ENCODE data around the gene KRT24. TPM values are rescaled to one million over a fixed set of nuclear protein-coding genes. Genes with fewer than 3 reads are reported as not detected.

KRT24 gene
- total and polyA plus RNA-seq, 2 of the 4 experiments (the other 2 are of a cell fraction): not detected

DNA sequence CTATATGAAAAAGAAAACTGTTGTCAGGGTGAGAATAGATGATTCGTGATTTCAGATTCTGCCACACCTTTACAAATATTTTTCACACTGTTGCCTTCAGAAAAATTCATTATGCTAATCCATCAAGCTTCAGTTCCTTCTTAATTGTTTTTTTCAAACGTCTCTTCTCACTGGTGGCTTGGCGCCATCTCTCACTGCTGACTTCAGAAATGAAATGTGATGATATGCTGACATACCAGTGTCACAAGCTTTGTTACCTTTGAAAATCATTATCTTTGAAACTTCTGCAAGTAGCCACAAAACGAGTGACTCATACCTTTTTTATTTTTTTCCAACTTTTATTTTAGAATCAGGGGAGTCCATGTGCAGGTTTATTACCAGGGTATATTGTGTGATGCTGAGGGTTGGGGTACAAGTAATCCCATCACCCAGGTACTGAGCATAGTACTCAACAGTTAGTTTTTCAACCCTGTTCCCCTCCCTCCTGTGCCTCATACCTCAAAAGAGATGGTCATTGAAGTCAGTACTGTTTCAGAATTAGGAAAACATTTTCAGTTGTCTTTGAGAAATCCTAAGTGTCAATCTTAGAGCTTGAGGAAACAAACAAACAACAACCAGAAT lies 24.5 kb downstream of the KRT24 start:
- H2BK15ac ChIP-seq (ENCODE audit: low read depth, low read length): no peak overlapping the region
- DNase-seq: no peak

More for the DNA sequence above, 24.5 kb downstream of the KRT24 start:
- TF ChIP-seq BHLHE40 (IDR thresholded peaks at IDR 0.05; ENCODE audit: low read depth, low read length): no peak
- no peak for TF ChIP-seq MAZ (IDR thresholded peaks at IDR 0.05; ENCODE audit: borderline replicate concordance, low read depth, low read length)
- TF ChIP-seq, protein P1, sequence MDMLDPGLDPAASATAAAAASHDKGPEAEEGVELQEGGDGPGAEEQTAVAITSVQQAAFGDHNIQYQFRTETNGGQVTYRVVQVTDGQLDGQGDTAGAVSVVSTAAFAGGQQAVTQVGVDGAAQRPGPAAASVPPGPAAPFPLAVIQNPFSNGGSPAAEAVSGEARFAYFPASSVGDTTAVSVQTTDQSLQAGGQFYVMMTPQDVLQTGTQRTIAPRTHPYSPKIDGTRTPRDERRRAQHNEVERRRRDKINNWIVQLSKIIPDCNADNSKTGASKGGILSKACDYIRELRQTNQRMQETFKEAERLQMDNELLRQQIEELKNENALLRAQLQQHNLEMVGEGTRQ (IDR thresholded peaks at IDR 0.05; ENCODE audit: low read depth, low read length): no peak
- no peak for TF ChIP-seq CTCF (conservative IDR thresholded peaks at IDR 0.05; ENCODE audit: low read depth, low read length)
- no peak for TF ChIP-seq ELK1 (IDR thresholded peaks at IDR 0.05; ENCODE audit: borderline replicate concordance, low read depth, low read length)
- TF ChIP-seq MXI1 (IDR thresholded peaks at IDR 0.05; ENCODE audit: borderline replicate concordance, low read depth, low read length): no peak
- TF ChIP-seq CEBPB (IDR thresholded peaks at IDR 0.05; ENCODE audit: low read depth, low read length): no peak
- TF ChIP-seq POLR2A (IDR thresholded peaks at IDR 0.05; ENCODE audit: low read depth, low read length): no peak
- no peak for TF ChIP-seq MAFK (IDR thresholded peaks at IDR 0.05; ENCODE audit: low read depth, low read length)
- no peak for TF ChIP-seq CHD1 (IDR thresholded peaks at IDR 0.05; ENCODE audit: low read depth, low read length)
- no peak for TF ChIP-seq RCOR1 (IDR thresholded peaks at IDR 0.05; ENCODE audit: insufficient replicate concordance, low read length)
- Histone ChIP-seq H4K5ac (ENCODE audit: low read depth, low read length) (no peak overlapping the region), H3K36me3 (ENCODE audit: control insufficient read depth, insufficient read depth, low read length) (no peaks in the 10 kb centered on the region), H3K27me3 (ENCODE audit: control insufficient read depth, insufficient read depth, low read length) (peaks cover 43% of the 10 kb centered on the region), H3K9me3 (ENCODE audit: control insufficient read depth, insufficient read depth, low read length) (no peaks in the 10 kb centered on the region), H3K79me1 (ENCODE audit: low read depth in 1 of 2, low read length in 2 of 2) (no peaks in the 10 kb centered on the region), H2BK120ac (ENCODE audit: low read depth, low read length) (no peak overlapping the region), H4K91ac (ENCODE audit: insufficient read depth, low read depth, low read length) (no peak overlapping the region), H4K20me1 (ENCODE audit: insufficient read depth, low read length) (no peaks in the 10 kb centered on the region), H3K18ac (ENCODE audit: low read depth, low read length) (no peak overlapping the region), H2AK9ac (replicated peaks; ENCODE audit: low read depth, low read length, poor library complexity) (no peak overlapping the region), H2BK5ac (ENCODE audit: low read depth, low read length, poor library complexity, severe bottlenecking) (no peak overlapping the region), H3K4me3 (ENCODE audit: insufficient read depth, low read depth, low read length) (no peak overlapping the region), H3K9ac (ENCODE audit: low read depth, low read length) (no peak overlapping the region), H3K4me2 (ENCODE audit: low read depth, low read length) (no peak overlapping the region), H3K4me1 (ENCODE audit: control insufficient read depth, insufficient read depth, low read length) (no peaks in the 10 kb centered on the region), H3K27ac (ENCODE audit: insufficient read depth, low read length) (no peak overlapping the region), H3K23ac (ENCODE audit: low read depth, low read length) (no peak overlapping the region), H2BK20ac (ENCODE audit: low read depth, low read length) (no peak overlapping the region), H4K8ac (ENCODE audit: low read depth in 2 of 2, low read length in 2 of 2) (no peak overlapping the region), H2AFZ (replicated peaks; ENCODE audit: low read length, poor library complexity) (no peak overlapping the region), H2AK5ac (ENCODE audit: low read depth, low read length) (no peak overlapping the region), H3K14ac (replicated peaks; ENCODE audit: low read depth, low read length) (no peak overlapping the region), H3K4ac (ENCODE audit: low read depth, low read length) (no peak overlapping the region), H3K9me1 (ENCODE audit: insufficient read depth, low read length) (no peaks in the 10 kb centered on the region), H3K56ac (ENCODE audit: extremely low read depth, insufficient read depth, low read length) (no peak overlapping the region)
- dilution Hi-C loops (cut with HindIII; ENCODE audit: low sequenced_read_pairs, unreplicated experiment) (no loop called here), intact Hi-C loops (cut with micrococcal nuclease) (no loop called here), in situ Hi-C loops (cut with MboI; ENCODE audit: low sequenced_read_pairs) (no loop called here)
- POLR2A ChIA-PET (ENCODE audit: unreplicated experiment): no interaction called here
- WGBS, 2 experiments (ENCODE audit: extremely low coverage in 2 of 2, insufficient read length in 1 of 2): no CpG with 5 or more reads among the region's 4 CpGs
- no TSS peak for BruUV-seq (replicated peaks)
- CTCF ChIA-PET: no interaction called here
- no peak for ATAC-seq (ENCODE audit: low read depth)

Measured in IMR-90 (cell line).